OCI-LY1 (cell line): Measurements from ENCODE around the gene FARP1.

Experiments used
- H2AFZ ChIP-seq: fragments of 200-600 bp; sonication (generic), shearing (Covaris generic); 2 replicates; pipeline ENCODE4 v1.6.0; 2014; ENCODE audit warnings: antibody characterized with exemption, mild to moderate bottlenecking, low read length
- H3F3A ChIP-seq: fragments of 200-600 bp; sonication (generic), shearing (Covaris generic); 2 replicates; pipeline ENCODE4 v1.6.0; 2014; ENCODE audit warnings: mild to moderate bottlenecking, antibody characterized with exemption, low read length, moderate library complexity; ENCODE audit not compliant: insufficient read depth
- H3K27ac ChIP-seq: fragments of 200-600 bp; sonication (generic); 2 replicates; pipeline ENCODE4 v1.5.1; 2014; ENCODE audit warnings: low read length, mixed run types, mild to moderate bottlenecking, low read depth; ENCODE audit not compliant: poor library complexity, severe bottlenecking
- H3K27me3 ChIP-seq: fragments of 200-600 bp; sonication (generic); 2 replicates; pipeline ENCODE4 v1.6.0; 2014; ENCODE audit warnings: antibody characterized with exemption, mild to moderate bottlenecking, low read length, moderate library complexity; ENCODE audit not compliant: insufficient read depth
- H3K36me3 ChIP-seq: fragments of 200-600 bp; sonication (generic); 2 replicates; pipeline ENCODE4 v1.6.1; 2014; ENCODE audit warnings: mild to moderate bottlenecking, antibody characterized with exemption, low read length, moderate library complexity, mixed read lengths; ENCODE audit not compliant: insufficient read depth
- H3K4me1 ChIP-seq: fragments of 200-600 bp; sonication (generic); 2 replicates; pipeline ENCODE4 v1.5.1; 2014; ENCODE audit warnings: mild to moderate bottlenecking, low read length, moderate library complexity; ENCODE audit not compliant: insufficient read depth, severe bottlenecking
- H3K4me2 ChIP-seq: fragments of 200-600 bp; sonication (generic), shearing (Covaris generic); 2 replicates; pipeline ENCODE4 v1.6.1; 2014; ENCODE audit warnings: low read length
- H3K4me3 ChIP-seq: fragments of 200-600 bp; sonication (generic); 2 replicates; pipeline ENCODE4 v1.5.1; 2014; ENCODE audit warnings: low read length, low read depth, mild to moderate bottlenecking, mixed read lengths; ENCODE audit not compliant: poor library complexity, severe bottlenecking
- H3K79me2 ChIP-seq: fragments of 200-600 bp; shearing (Covaris generic); 2 replicates; pipeline ENCODE4 v1.6.1; 2016; ENCODE audit warnings: mixed run types, low read length, mixed read lengths; ENCODE audit not compliant: insufficient read depth
- H3K9ac ChIP-seq: fragments of 200-600 bp; sonication (generic), shearing (Covaris generic); 2 replicates; pipeline ENCODE4 v1.6.1; 2014; ENCODE audit warnings: mild to moderate bottlenecking, low read length, mixed read lengths
- H3K9me2 ChIP-seq: fragments of 200-600 bp; sonication (generic), shearing (Covaris generic); 2 replicates; pipeline ENCODE4 v1.6.1; 2014; ENCODE audit warnings: low read depth, mild to moderate bottlenecking, low read length, mixed read lengths
- H3K9me3 ChIP-seq: fragments of 200-600 bp; shearing (Covaris generic); 2 replicates; pipeline ENCODE4 v1.6.1; 2014; ENCODE audit warnings: low read length, mixed read lengths
- H4K20me1 ChIP-seq: fragments of 200-600 bp; sonication (generic), shearing (Covaris generic); 2 replicates; pipeline ENCODE4 v1.6.0; 2016; ENCODE audit warnings: mild to moderate bottlenecking, low read length; ENCODE audit not compliant: insufficient read depth
- EZH2 ChIP-seq: fragments of 200-600 bp; sonication (generic), shearing (Covaris generic); IDR thresholded peaks from 2 replicates; pipeline ENCODE4 v1.8.0; 2017; ENCODE audit warnings: borderline replicate concordance, mixed run types, mild to moderate bottlenecking, antibody characterized with exemption, low read length, moderate library complexity, mixed read lengths
- TF ChIP-seq, protein P1 (sequence below): fragments of 200-600 bp; sonication (generic), shearing (Covaris generic); IDR thresholded peaks from 2 replicates; pipeline ENCODE4 v1.5.1; 2017; ENCODE audit warnings: mild to moderate bottlenecking, antibody characterized with exemption, low read length, moderate library complexity, mixed read lengths

The FARP1 gene

DNA sequence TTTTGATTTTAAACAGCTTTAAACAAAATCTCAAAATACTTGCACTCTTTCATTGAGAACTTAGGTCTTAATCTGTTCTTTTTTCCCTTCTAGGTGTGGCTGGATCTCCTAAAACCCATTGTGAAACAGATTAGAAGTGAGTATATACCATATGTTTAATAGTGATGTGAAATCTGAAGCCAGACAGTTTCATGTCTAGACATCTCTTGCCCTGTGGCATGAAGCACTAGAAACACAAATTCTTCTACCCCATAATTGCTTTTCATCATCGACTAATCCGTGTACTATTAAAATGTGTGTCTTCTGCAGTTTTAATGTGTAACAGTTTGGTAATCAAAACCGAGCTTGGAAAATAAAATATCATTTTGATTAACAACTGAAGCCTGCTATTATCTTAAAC lies 222.4 kb downstream of the FARP1 start:
- Histone ChIP-seq H3K27ac (no peak overlapping the region), H3F3A (no peaks in the 10 kb centered on the region), H4K20me1 (no peaks in the 10 kb centered on the region), H3K4me2 (no peak overlapping the region), H3K4me1 (no peaks in the 10 kb centered on the region), H3K36me3 (no peaks in the 10 kb centered on the region), H3K79me2 (no peaks in the 10 kb centered on the region), H3K4me3 (no peak overlapping the region), H3K9ac (no peak overlapping the region), H3K9me2 (no peaks in the 10 kb centered on the region), H3K9me3 (no peaks in the 10 kb centered on the region), H3K27me3 (peaks cover 8% of the 10 kb centered on the region; the same call in 1 of the 2 replicates), H2AFZ (no peak overlapping the region)
- no peak for TF ChIP-seq EZH2
- TF ChIP-seq, protein P1, sequence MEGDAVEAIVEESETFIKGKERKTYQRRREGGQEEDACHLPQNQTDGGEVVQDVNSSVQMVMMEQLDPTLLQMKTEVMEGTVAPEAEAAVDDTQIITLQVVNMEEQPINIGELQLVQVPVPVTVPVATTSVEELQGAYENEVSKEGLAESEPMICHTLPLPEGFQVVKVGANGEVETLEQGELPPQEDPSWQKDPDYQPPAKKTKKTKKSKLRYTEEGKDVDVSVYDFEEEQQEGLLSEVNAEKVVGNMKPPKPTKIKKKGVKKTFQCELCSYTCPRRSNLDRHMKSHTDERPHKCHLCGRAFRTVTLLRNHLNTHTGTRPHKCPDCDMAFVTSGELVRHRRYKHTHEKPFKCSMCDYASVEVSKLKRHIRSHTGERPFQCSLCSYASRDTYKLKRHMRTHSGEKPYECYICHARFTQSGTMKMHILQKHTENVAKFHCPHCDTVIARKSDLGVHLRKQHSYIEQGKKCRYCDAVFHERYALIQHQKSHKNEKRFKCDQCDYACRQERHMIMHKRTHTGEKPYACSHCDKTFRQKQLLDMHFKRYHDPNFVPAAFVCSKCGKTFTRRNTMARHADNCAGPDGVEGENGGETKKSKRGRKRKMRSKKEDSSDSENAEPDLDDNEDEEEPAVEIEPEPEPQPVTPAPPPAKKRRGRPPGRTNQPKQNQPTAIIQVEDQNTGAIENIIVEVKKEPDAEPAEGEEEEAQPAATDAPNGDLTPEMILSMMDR = no peak

DNA sequence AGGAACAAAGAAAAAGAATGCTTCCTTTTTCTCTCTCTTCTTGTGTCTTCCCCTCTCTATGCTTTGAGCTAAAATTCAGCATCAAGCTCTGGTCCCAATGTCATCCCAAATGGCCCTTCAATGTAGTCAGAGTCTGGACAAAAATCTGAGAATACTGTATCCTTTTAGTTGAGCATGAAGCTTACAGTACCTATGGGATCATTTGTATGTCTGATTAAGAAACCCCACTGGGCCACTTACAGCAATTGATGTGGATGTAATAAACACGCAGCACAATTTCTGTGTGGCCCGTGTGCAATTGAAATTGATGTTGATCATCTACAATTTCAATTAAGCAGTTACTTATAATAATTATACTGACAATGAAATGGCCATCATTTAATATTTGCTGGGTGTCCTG lies 223.1 kb downstream of the FARP1 start:
- no peaks in the 10 kb centered on the region for H3K9me3 ChIP-seq
- H3K27ac ChIP-seq = no peak overlapping the region
- H3K4me3 ChIP-seq = no peak overlapping the region
- peaks cover 8% of the 10 kb centered on the region; the same call in 1 of the 2 replicates for H3K27me3 ChIP-seq
- TF ChIP-seq, protein P1 = no peak
- TF ChIP-seq EZH2 = no peak
- no peaks in the 10 kb centered on the region for H4K20me1 ChIP-seq
- H3K9ac ChIP-seq = no peak overlapping the region
- no peak overlapping the region for H3K4me2 ChIP-seq
- H3K79me2 ChIP-seq = no peaks in the 10 kb centered on the region
- no peaks in the 10 kb centered on the region for H3K4me1 ChIP-seq
- no peaks in the 10 kb centered on the region for H3K36me3 ChIP-seq
- H2AFZ ChIP-seq = no peak overlapping the region
- no peaks in the 10 kb centered on the region for H3K9me2 ChIP-seq
- no peaks in the 10 kb centered on the region for H3F3A ChIP-seq

DNA sequence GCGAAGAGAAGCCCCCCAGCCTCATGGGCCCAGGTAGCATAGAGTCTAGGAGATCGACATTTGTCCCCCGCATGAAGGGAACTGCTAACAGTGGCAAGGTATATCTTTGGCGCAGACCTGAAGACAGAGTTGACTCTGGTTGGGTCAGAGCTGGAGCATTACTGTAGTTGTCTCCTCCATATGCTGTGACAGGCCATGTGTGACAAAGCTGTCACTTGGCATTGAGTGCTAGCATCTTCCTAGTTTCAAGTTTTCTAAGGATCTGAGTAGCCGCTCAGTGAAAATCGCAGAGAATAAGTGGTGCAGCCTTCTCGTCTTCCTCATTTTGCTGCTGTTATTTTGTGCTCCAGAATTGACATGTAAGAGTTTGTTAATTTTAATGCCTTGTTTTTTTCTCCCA lies 223.5 kb downstream of the FARP1 start:
- Histone ChIP-seq H4K20me1 (no peaks in the 10 kb centered on the region), H3K27me3 (peaks cover 8% of the 10 kb centered on the region; the same call in 1 of the 2 replicates), H3K9me2 (no peaks in the 10 kb centered on the region), H3K4me1 (no peaks in the 10 kb centered on the region), H3K4me3 (no peak overlapping the region), H3F3A (no peaks in the 10 kb centered on the region), H3K27ac (no peak overlapping the region), H2AFZ (no peak overlapping the region), H3K4me2 (no peak overlapping the region), H3K36me3 (no peaks in the 10 kb centered on the region), H3K9me3 (no peaks in the 10 kb centered on the region), H3K9ac (no peak overlapping the region), H3K79me2 (no peaks in the 10 kb centered on the region)
- TF ChIP-seq EZH2 = no peak
- TF ChIP-seq, protein P1 = no peak
